Ishikawa (cell line): ENCODE data around the gene CEP55.

Source experiments
- CREB1 ChIP-seq: IDR thresholded peaks from 2 replicates; pipeline ENCODE4 v1.6.1; 2012; ENCODE audit warnings: low read depth
- EP300 ChIP-seq: IDR thresholded peaks from 2 replicates; pipeline ENCODE4 v1.6.1; 2012; ENCODE audit warnings: borderline replicate concordance
- MAX ChIP-seq: IDR thresholded peaks from 2 replicates; pipeline ENCODE4 v1.6.1; 2012
- NFIC ChIP-seq: IDR thresholded peaks from 2 replicates; pipeline ENCODE4 v1.6.1; 2012
- RAD21 ChIP-seq: IDR thresholded peaks from 2 replicates; pipeline ENCODE4 v1.6.1; 2012; ENCODE audit warnings: low read depth
- TAF1 ChIP-seq: IDR thresholded peaks from 2 replicates; pipeline ENCODE4 v1.6.1; 2012; ENCODE audit warnings: low read depth, mild to moderate bottlenecking
- USF1 ChIP-seq: IDR thresholded peaks from 2 replicates; pipeline ENCODE4 v1.6.1; 2012

GRCh38 chr10:93469454-93469853 is 27.0 kb upstream of the CEP55 start:
- no peak for TF ChIP-seq EP300
- no peak for TF ChIP-seq USF1
- TF ChIP-seq TAF1, result no peak
- TF ChIP-seq NFIC, result no peak
- TF ChIP-seq MAX, result no peak
- no peak for TF ChIP-seq CREB1
- TF ChIP-seq RAD21, result no peak
